Skin epidermis (tissue), 12 donors: ENCODE results near the gene RNASEH2B.

Experiments
- H3K27ac ChIP-seq, 21 experiments: fragments of 200-600 bp; sonication (generic) in 11 of 21; one replicate each; pipeline ENCODE4 v1.5.0; 2020; ENCODE audit warnings: mild to moderate bottlenecking in 3 of 21, inconsistent platforms in 2 of 21, moderate library complexity in 2 of 21
- H3K4me3 ChIP-seq, 7 experiments: fragments of 200-600 bp; sonication (generic) in 2 of 7; one replicate each; pipeline ENCODE4 v1.5.0; 2020; ENCODE audit warnings: inconsistent platforms in 2 of 7, mild to moderate bottlenecking in 2 of 7, moderate library complexity in 1 of 7

Gene RNASEH2B

DNA sequence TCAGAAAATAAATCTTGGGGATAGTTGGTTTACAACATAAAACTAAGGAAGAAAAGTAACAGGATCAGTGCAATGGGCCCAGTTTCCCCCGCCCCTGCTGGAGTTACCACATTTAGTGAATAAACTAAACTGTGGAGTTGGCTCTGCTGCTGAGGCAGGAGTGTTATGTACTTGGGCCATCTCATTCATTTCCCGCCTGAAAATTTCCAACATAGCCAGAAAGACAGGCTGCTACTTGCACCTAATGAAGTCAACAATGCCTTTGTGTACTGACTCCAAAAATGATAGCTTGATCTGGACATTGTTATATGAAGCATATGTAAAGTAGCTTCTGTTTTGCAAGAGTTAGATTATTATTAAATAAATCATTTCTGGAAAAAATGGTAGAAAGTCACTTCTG lies 7.9 kb upstream of the RNASEH2B start:
- Histone ChIP-seq H3K27ac (no peak overlapping the region), H3K4me3 (no peak overlapping the region)

DNA sequence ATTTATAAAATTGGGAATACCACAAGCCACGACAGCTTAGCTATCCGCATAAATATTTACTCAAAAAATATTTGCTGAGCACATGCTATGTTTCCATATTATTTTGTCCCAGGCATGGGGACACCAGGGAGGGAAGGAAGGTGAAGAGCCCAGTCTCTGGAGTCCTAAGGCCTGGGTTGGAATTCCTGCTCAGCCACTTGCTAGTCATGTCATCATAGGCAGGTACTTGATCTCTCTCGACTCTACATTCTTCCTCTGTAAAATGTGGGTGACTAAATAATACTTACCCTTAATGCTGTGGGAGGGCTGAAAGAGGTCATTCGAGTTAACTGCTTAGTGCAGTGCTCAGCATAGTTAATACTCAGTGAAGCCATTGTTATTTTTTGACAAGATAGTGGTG lies 4.3 kb upstream of the RNASEH2B start:
- Histone ChIP-seq H3K27ac (no peak overlapping the region), H3K4me3 (no peak overlapping the region)

DNA sequence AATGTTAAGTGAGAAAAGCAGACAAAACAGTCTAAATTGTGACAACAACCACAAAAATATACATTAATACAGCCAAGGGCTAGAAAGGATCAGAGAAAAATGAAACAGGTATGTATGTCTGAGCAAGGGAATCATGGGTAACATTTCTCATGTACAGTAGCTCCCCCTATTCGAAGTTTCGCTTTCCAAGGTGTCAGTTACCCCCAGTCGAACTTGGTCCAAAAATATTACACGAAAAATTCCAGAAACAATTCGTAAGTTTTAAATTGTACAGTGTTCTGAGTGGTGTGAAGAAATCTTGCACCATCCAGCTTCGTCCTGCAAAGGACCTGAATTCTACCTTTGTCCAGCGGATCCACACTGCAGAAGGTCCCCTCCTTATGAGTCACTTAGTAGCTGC lies 1.8 kb upstream of the RNASEH2B start:
- Histone ChIP-seq H3K4me3 (no peak overlapping the region), H3K27ac (no peak overlapping the region)

DNA sequence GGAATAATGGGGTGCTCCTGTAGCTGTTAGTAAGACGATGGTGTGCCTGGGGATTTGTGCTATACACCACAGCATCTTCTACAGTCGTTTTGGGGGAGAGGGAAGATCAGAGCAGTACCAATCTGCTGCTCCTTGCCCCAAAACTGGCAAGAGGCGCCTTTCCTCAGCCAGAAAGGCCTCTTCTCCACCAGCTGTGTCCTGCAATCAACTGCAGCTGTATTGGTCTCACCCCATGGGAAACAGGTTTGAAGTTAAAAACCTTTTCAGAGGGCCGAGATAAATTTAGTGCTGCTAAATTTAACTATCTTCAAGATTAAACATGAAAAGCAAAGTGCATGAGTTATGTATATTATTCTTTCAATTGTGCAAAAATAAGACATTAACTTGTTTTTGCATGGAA lies 1.2 kb upstream of the RNASEH2B start:
- Histone ChIP-seq H3K27ac (peak overlapping the region in 1 of 21 experiments; percentile 97), H3K4me3 (no peak overlapping the region)

DNA sequence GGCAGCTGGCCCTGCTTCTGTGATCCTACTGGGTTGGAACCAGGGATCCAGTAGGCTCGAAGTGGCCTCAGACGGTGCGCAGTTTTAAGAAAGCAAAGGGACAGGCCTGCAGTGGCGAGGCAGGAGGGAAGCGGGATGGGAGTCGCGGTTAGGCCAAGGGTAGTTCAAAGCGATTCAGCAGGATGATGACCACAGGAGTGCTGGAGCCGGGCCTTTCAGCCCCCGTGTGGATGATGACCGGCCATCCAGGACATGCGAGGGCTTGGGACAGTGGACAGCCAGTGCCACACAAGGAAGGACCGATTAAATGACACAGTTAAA lies 854 bp downstream of the RNASEH2B start:
- Histone ChIP-seq H3K27ac (peak overlapping the region; percentile 84 to 99 (median 95)), H3K4me3 (peak overlapping the region; percentile 63 to 87 (median 79))

DNA sequence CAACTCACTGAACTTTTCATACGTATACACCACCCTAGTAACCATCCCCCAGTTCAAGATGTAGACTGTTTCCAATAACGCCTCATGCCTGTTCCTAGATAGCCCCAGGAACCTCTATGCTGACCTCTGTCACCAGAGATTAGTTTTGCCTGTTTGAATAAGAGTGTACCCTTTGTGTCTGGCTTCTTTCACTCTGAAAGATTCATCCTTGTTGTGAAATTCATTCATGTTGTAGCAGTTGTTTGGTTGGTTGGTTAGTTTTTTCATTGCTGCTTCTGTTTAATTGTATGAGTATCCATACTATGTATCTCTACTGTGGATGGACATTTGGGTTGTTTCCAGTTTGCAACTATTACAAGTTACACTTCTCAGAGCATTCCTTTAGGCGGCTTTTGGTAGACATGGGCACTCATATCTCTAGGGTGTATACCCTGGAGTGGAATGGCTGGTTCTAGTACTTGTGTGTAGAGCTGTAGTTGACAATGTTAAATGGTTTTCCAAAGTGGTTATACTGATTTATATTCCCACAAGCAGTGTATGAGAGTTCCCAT lies 1.6 kb downstream of the RNASEH2B start:
- Histone ChIP-seq H3K4me3 (peak overlapping the region; percentile 63 to 87 (median 79)), H3K27ac (peak overlapping the region in 17 of 21 experiments; percentile 2 to 99 (median 95))

DNA sequence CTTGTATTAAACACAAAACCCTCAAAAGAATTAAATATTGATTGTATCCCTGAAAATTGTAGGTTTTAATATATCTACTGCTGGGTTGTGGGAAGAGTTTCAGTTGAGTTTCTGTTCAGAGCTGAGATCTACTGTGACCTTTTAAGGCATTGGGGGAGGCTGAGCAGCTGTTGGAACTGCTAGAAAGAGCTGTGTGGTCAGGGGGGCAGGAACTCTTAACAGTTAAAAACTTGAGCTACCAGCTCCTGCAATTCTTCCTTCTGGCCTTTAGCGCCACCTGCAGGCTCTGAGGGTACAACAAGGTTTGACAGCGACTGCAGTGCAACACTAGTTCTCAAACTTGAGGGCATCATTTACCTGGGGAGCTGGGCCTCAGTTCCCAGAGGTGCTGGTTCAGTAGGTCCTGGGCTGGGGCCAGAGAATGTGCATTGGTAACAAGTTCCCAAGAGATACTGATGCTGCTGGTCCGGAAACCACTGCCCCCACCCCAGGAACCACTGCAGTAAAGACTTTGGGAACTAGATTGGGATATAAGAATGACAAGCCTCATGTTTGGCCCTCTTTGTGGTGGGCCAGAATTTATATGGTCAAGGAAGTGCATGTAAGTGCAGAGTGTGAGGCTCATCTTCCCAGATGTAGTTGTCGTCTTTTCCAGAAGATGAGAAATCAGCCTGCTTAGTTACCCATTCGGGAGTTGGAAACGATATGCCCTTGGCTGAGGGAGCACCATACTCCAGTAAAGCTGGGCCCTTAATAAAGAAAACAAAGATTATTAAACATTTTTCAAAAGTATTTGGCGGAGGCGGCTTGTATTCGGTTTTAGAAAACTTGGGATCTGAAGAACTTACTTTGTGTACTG lies 2.6 kb downstream of the RNASEH2B start:
- H3K27ac ChIP-seq = peak overlapping the region in 8 of 21 experiments; percentile 2 to 98 (median 94)
- peak overlapping the region in 1 of 7 experiments; percentile 75 for H3K4me3 ChIP-seq

DNA sequence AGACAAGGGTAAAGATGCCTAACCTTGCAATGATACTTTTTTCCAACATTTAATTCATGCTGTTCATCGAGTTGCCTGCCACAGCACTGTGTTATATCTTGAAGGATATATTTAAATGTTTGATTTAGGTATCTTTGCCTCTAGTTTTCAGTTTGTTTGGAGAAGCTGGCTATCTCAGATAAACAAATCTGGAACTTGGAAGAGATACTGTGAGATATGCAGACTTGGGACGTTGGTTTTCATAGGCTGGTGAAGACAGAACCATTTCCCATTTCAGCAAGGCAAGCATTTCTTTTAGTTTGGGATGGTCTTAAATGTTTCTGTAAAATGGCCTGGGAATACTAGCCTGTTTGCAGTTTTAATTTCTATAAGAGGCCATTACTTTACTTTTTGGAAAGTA lies 3.3 kb downstream of the RNASEH2B start:
- no peak overlapping the region for H3K4me3 ChIP-seq
- peak overlapping the region in 2 of 21 experiments; percentile 20 to 97 for H3K27ac ChIP-seq

DNA sequence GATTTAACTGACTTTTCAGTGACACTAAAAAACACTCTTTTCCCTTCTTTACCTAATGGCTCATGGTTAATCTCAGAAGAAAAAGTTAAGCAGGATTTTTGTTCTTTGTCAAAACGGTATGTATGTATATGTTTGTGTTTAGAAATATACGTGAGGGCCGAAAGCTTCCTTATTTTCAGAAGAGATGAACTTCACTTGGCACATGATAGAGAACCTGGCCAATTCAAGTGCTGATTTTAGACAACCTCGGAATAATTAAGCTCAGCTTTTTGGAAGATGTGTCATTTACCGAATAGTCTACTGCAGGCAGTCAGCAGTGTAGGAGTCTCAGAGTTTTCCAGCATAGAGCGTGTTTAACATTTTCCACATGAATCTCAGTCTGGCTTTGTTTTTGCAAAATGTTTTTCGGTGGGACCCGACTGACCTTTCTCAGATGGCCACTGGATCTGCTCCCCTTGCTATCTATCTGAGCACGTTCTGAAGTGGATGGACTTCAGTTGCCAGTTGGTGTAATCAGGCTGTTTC lies 4.6 kb downstream of the RNASEH2B start:
- peak overlapping the region in 11 of 21 experiments; percentile 1 to 77 (median 51) for H3K27ac ChIP-seq
- H3K4me3 ChIP-seq = no peak overlapping the region

DNA sequence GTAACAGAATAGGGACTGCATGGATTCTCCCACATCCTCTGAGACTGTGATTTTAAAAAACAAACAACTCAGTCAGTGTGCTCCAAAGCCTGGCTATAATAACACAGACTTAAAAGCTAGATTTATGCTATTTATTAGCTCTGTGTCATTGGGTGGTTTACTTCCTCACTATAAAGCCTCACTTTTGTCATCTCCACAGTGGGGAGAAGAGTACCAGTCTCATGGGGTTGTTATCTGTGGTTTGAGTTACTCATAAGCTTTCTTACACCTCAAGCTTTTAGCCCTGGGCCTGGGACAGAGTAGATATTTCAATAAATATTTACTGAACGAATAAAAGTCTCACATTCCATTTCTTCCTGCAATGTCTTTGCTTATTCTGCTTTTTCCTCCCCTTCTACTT lies 5.3 kb downstream of the RNASEH2B start:
- Histone ChIP-seq H3K27ac (peak overlapping the region in 13 of 21 experiments; percentile 1 to 77 (median 48)), H3K4me3 (no peak overlapping the region)

DNA sequence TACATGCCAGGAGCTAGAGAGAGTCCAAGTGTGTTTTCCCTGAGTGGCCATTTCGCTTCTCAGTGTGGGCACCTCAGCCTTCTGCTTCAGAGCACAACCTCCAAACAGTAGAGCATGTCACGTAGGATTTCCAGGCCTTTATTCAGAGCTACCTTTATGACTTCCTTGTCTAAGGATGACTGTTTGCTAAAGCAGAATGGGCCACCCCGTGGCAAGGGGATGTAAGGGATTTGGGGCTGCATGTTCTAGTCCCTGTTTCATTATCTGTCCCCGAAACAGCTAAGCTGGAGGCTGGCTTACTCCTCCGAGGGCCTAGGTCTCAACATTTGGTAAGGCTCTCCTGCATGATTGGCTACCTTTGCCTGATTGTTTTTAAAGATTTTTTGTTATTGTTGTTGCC lies 6.0 kb downstream of the RNASEH2B start:
- H3K27ac ChIP-seq = peak overlapping the region in 9 of 21 experiments; percentile 7 to 77 (median 38)

DNA sequence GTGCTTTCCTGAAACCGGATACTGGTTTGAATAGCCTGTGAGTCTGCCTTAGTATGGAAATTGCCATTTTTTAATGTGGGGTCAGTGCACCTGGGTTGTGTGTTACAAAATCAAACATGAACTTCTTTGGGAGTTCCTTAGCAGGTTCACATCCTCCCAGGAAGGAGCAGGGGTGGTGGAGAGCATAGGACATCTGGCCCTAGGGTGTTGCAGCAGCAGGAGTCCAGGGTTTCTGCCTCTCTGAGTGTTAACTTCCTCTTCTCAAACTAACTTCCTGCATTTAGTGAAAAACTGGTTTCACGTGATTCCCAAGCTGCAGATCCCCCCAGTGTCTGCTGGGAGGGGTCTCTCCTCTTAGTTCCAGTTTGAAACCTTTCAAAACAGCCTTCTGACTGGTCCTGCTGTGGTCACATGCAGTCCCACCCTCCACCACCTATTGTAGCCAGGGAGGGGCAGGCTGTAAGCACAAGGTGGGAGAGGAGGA lies 7.2 kb downstream of the RNASEH2B start:
- H3K27ac ChIP-seq = peak overlapping the region in 16 of 21 experiments; percentile 8 to 77 (median 46)

More for the DNA sequence above, 6.0 kb downstream of the RNASEH2B start:
- no peak overlapping the region for H3K4me3 ChIP-seq

DNA sequence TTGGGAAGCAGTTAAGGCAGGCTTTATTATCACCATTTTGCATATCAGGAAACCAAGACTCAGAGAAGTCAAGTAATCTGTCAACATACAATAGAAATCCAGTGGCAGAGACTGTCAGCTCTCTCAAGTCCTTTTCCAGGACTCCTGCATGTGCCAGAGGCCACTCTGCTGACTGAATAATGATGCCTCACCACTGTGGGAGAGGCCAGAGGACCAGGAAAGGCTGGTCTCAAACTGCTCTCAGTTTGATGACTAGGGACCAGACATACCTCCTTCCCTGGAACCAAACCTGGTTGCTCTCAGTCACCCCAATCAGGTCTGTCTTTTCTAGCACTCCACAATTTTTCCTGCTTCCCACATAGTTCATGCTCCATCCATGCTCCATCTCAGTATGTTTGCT lies 8.0 kb downstream of the RNASEH2B start:
- Histone ChIP-seq H3K27ac (peak overlapping the region in 10 of 21 experiments; percentile 18 to 77 (median 52)), H3K4me3 (no peak overlapping the region)

More for the DNA sequence above, 7.2 kb downstream of the RNASEH2B start:
- no peak overlapping the region for H3K4me3 ChIP-seq

DNA sequence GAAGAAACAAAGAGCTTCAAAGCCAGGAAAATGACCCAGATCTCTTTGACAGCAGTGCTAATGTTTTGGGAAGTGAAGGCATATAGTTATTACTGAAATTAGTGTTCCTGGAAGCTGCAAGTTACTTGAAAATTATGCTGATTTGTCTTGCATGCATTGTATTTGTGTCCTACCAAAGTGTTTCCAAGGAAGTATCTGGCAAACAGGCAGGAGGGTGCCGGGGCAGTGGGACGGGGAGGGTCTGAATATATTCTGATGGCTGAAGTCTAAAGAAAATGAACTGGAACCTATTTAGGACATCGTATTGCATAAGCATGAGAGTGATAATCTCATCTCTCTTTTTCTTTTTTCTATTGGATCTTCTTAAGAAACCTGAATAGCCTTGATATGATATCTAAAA lies 9.0 kb downstream of the RNASEH2B start:
- Histone ChIP-seq H3K27ac (peak overlapping the region in 1 of 21 experiments; percentile 0), H3K4me3 (no peak overlapping the region)

DNA sequence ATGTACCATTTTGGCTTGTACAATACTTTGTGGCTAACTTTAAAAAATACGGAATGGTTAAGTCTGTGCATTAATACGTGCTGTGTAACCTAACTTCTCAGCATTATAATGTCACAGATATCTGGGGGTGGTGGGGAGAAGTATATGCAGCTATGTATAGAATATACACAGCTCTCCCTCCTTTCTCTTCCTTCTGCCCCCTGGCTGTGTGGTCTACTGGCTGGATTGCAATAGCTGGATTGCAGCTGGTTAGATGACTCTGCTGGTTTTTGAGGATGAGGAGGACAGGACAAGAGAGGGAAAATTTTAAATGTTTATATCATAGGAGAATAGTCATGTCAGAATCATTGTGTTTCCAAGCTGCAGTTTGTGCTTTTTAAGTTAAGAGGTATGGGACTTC lies 9.7 kb downstream of the RNASEH2B start:
- Histone ChIP-seq H3K27ac (peak overlapping the region in 2 of 21 experiments; percentile 0 to 9), H3K4me3 (no peak overlapping the region)

DNA sequence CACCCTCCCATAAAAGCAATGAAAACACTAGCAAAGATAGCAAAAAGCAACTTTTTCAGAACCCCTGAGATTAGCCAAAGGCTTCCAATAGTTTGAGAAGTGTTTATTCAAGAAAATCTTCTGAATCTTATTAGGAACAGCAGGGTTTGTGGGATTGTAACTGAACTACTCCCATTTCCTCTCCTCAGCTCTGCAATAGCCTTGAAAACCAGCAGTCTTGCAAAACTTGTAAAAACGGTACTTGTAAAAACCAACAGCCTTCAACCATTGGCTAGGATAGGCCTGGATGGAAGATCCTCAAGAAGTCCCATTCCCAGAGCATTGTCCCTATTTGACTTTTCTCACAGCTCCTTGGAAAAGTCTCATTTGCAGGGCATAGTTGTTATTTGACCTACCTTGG lies 12.1 kb downstream of the RNASEH2B start:
- Histone ChIP-seq H3K4me3 (no peak overlapping the region), H3K27ac (no peak overlapping the region)

DNA sequence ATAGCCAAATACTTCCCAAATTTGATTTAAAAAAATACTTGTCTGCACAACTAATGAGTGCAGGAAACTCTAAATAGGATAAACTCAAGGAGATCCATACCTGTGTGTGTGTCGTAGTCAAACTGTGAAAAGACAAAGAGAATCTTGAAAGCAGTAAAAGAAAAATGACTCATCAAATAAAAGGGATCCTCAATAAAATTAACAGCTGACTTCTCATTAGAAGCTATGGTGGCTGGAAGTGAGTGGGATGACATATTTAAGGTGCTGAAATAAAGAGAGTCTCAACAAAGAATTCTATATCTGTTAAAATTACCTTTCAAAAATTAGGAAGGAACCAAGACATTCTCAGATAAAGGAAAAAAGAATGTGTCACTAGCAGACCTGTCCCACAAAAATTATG lies 13.7 kb downstream of the RNASEH2B start:
- H3K27ac ChIP-seq = no peak overlapping the region
- no peak overlapping the region for H3K4me3 ChIP-seq

DNA sequence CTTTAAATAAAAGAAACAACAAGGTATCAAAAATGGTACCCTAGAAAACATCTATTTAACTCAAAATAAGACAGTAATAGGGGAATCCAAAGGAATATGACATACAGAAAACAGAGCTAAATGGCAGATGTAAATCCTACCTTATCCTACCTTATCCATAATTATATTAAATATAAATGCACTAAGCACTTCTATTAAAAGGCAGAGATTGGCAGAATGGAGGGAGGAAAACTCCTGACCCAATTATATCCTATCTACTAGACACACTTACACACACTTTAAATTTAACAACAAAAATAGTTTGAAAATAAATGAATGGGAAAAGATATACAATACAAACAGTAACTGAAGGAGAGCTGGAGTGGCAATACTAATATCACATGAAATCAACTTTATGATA lies 14.4 kb downstream of the RNASEH2B start:
- no peak overlapping the region for H3K4me3 ChIP-seq

DNA sequence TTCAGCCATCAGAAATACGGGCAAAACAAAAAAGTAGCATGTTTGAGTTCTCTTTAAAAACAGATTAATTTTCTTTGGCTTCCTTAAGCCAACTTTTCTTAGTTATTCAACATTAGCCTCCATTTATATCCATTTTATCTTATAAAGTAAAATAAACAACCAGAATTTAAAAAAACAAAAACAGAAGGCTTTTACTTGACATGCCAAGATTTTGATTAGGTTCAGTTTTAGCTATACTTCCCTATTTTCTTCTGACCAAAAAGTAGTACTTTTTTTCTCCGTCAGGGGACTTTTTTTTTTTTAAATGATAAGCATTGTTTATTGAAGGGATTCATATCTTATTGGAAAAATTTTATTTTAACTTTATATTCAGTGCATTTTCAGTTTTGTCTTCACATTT lies 18.1 kb downstream of the RNASEH2B start:
- Histone ChIP-seq H3K4me3 (no peak overlapping the region), H3K27ac (no peak overlapping the region)

More for the DNA sequence above, 14.4 kb downstream of the RNASEH2B start:
- no peak overlapping the region for H3K27ac ChIP-seq

DNA sequence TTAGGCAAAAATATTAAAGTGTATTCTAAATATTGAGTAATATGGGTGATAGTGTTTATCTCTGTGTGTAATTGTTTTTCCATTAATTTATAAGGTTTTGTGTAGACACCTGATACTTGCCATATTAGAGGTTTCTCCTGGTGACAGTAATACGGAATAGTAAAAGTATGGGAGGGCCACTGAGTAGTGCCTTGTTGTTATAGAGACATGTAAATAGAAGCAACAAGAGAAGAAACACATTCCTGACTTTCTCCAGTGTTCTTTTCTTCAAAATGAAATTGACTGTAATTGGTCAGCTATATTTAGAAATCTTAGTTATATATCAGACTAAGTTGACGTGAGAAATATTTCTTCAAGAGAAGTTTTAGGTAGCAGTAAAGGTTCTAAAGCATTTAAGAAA lies 18.5 kb downstream of the RNASEH2B start:
- H3K4me3 ChIP-seq = no peak overlapping the region
- H3K27ac ChIP-seq = no peak overlapping the region
